Brain microvascular endothelial cell (primary cell): ENCODE data around the gene GALNT15.

Experiments used
- DNase-seq: peaks from one replicate; pipeline ENCODE4 v3.0.0-alpha.2; 2020
- H3K27ac ChIP-seq: fragments of 250-450 bp; sonication (Bioruptor Pico); 2 replicates; pipeline ENCODE4 v1.5.1; 2020; ENCODE audit warnings: mild to moderate bottlenecking, moderate library complexity
- H3K27me3 ChIP-seq: fragments of 250-450 bp; sonication (Bioruptor Pico); replicated peaks from 2 replicates; pipeline ENCODE4 v1.5.1; 2020; ENCODE audit warnings: mild to moderate bottlenecking
- H3K36me3 ChIP-seq: fragments of 250-450 bp; sonication (Bioruptor Pico); replicated peaks from 2 replicates; pipeline ENCODE4 v1.5.1; 2020; ENCODE audit warnings: mild to moderate bottlenecking
- H3K4me3 ChIP-seq: 2 replicates; pipeline ENCODE4 v1.5.1; 2011; ENCODE audit warnings: low read depth, mild to moderate bottlenecking, control low read depth, low read length, moderate library complexity
- in situ Hi-C: cut with HindIII; loops from 2 replicates; pipeline ENCODE4 v1.10.0; 2017; ENCODE audit warnings: low sequenced_read_pairs, low pct_ligation_motif_present
- TF ChIP-seq, protein P1 (sequence below): IDR thresholded peaks from 2 replicates; pipeline ENCODE4 v1.5.1; 2011; ENCODE audit warnings: low read depth, mild to moderate bottlenecking, moderate library complexity, low read length, control low read depth, inconsistent platforms; ENCODE audit errors: missing control alignments

GALNT15 gene

DNA sequence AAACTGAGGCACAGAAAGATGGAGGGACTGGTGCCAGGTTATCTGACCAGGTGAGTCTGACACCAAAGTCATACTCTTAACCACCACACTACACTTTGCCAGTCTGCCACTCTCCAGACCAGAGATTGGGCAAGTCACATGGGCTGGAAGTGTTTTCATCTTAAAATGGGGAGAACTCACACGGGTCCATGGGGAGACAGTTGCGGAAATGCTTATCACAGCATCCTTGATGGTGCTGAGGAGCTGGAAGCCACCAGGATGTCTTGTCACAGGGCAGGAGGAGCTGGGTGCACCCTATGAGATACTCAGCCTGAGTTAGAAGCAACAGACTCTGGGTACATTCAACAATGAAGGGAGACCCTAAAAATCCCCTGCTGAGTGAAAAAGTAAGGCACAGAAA is 4.8 kb downstream of the GALNT15 start:
- no peaks in the 10 kb centered on the region for H3K36me3 ChIP-seq
- DNase-seq = no peak
- no peaks in the 10 kb centered on the region for H3K27me3 ChIP-seq
- TF ChIP-seq, protein P1, sequence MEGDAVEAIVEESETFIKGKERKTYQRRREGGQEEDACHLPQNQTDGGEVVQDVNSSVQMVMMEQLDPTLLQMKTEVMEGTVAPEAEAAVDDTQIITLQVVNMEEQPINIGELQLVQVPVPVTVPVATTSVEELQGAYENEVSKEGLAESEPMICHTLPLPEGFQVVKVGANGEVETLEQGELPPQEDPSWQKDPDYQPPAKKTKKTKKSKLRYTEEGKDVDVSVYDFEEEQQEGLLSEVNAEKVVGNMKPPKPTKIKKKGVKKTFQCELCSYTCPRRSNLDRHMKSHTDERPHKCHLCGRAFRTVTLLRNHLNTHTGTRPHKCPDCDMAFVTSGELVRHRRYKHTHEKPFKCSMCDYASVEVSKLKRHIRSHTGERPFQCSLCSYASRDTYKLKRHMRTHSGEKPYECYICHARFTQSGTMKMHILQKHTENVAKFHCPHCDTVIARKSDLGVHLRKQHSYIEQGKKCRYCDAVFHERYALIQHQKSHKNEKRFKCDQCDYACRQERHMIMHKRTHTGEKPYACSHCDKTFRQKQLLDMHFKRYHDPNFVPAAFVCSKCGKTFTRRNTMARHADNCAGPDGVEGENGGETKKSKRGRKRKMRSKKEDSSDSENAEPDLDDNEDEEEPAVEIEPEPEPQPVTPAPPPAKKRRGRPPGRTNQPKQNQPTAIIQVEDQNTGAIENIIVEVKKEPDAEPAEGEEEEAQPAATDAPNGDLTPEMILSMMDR = no peak
- in situ Hi-C loops = no loop called here
- H3K4me3 ChIP-seq = no peak overlapping the region
- no peak overlapping the region for H3K27ac ChIP-seq

DNA sequence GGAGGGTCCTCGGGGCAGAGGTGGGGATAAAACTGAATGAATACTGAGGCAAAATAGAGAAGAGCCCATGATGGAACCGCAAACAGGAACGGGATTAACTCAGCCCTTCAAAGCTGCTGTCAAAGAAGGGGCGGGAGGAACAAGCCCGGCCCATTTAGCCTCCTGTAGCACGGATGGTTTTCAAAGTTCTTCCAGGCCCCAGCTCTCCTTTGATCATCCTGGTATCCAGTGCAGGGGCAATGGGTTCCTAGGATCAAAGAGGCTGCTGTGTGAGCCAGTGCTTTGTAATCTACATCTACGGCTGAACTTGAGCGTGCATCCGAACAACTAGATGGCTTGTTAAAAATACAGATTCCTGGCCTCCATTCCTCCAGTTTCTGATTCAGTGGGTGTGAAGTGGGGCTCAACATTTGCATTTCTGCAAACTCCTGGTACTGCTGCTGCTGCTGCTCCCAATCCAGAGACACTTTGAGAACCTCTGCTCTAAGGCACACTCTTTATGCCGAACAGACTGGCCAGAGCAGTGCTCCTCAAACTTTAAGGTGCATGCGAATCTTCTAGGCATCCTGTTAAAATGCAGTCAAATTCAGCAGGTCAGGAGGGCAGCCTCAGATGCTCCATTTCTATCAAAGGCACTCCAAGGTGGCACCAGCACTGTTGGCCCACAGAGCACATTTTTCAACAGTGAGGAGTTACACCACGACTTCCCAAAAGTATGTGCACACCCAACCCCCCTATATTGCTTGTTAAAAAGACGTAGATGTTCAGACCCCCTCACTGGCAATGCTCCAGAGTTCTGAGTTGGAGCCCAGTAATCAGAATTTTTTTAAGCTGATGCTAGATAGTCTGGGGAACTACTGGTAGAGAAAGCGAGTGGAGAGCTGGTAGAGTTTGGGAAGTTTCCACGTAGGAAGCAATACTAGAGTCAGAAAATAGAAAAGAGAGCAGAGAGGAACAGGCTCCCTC is 5.6 kb downstream of the GALNT15 start:
- peak; percentile 47 for DNase-seq
- TF ChIP-seq, protein P1 = no peak
- Histone ChIP-seq H3K27me3 (no peaks in the 10 kb centered on the region), H3K4me3 (no peak overlapping the region), H3K36me3 (no peaks in the 10 kb centered on the region), H3K27ac (no peak overlapping the region)
- in situ Hi-C loops = no loop called here

DNA sequence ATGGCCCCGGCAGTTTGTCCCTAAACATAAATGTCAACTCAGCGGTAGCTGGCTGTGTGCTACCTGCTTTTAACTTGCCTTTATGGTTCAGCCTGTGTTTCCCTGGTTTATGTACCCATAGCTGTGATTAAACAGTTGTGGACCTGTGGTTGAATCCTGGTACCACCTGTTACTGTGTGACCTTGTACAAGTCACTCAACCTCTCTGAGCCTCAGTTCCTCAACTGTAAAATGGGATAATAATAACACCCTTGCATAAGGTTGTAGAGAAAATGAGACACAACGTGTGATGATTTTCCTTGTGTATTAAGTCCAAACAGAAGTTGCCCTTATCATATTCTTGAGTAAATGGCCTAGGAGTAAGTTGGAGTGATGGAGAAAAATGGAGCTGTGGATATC is 6.3 kb downstream of the GALNT15 start:
- no peak overlapping the region for H3K4me3 ChIP-seq
- TF ChIP-seq, protein P1 = no peak
- H3K36me3 ChIP-seq = no peaks in the 10 kb centered on the region
- H3K27ac ChIP-seq = no peak overlapping the region
- DNase-seq = no peak
- in situ Hi-C loops = no loop called here
- no peaks in the 10 kb centered on the region for H3K27me3 ChIP-seq

DNA sequence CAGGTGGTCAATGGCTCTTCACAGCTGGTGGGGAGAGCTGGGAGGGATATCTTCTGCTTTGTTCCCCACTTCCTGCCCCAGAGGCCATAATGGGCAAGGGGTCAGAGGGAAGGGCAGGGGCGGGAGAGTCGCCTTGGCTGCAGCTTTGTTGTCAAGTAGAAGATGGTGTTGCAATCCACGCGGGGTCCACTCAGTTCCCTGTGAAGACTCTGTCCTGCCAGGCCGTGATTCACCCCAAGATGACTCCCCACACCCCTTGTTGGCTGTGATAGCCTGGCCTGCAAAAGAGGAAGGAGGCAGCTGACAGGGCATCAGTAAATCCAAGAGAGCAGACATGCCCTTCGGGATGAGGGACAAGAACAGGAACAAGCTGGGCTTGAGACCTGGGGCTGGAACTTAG is 6.9 kb downstream of the GALNT15 start:
- H3K27ac ChIP-seq = no peak overlapping the region
- no peaks in the 10 kb centered on the region for H3K36me3 ChIP-seq
- in situ Hi-C loops = no loop called here
- no peaks in the 10 kb centered on the region for H3K27me3 ChIP-seq
- H3K4me3 ChIP-seq = no peak overlapping the region
- TF ChIP-seq, protein P1 = no peak
- no peak for DNase-seq

DNA sequence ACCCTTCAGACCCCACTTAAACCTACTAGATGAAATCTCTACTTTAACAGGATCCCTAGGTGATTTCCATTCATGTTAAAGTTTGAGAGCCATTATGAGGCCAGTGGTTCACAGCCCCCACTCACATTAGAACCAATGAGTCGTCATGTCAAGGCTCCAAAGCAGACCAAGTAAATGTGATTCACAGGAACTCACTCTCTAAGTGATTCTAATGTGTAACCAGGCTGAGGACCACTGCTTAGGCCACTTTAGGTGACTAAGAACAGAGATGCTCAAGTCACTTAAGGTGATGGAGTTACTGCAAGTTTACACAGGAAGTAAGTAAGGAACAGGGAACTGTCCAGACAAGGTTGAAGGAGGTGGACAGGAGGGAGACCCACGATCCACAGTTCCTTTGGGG is 7.7 kb downstream of the GALNT15 start:
- Histone ChIP-seq H3K27ac (no peak overlapping the region), H3K27me3 (no peaks in the 10 kb centered on the region), H3K4me3 (no peak overlapping the region), H3K36me3 (no peaks in the 10 kb centered on the region)
- DNase-seq = no peak
- in situ Hi-C loops = no loop called here
- TF ChIP-seq, protein P1 = no peak
